ENCODE results near the gene SLC39A11.
"Not testable (repeated sequence)": the region's sequence is repeated elsewhere in the genome, so short reads cannot be mapped to it uniquely, and the experiment has no call there.

SLC39A11 gene

DNA sequence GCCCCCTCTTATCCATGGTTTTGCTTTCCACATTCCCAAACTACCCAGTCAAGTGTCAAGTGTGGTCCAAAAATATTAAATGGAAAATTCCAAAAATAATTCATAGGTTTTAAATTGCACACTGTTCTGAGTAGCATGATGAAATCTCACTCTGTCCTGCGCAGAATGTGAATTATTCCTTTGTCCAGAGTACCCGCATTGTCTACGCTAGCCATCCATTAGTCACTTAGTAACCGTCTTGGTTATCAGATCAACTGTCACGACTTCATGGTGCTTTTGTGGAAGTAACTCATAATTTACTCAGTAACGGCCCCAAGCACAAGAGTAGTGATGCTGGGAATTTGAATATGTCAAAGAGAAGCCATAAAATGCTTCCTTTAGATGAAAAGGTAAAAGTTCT, 94.9 kb downstream of the SLC39A11 start:
- TF ChIP-seq, protein P1, sequence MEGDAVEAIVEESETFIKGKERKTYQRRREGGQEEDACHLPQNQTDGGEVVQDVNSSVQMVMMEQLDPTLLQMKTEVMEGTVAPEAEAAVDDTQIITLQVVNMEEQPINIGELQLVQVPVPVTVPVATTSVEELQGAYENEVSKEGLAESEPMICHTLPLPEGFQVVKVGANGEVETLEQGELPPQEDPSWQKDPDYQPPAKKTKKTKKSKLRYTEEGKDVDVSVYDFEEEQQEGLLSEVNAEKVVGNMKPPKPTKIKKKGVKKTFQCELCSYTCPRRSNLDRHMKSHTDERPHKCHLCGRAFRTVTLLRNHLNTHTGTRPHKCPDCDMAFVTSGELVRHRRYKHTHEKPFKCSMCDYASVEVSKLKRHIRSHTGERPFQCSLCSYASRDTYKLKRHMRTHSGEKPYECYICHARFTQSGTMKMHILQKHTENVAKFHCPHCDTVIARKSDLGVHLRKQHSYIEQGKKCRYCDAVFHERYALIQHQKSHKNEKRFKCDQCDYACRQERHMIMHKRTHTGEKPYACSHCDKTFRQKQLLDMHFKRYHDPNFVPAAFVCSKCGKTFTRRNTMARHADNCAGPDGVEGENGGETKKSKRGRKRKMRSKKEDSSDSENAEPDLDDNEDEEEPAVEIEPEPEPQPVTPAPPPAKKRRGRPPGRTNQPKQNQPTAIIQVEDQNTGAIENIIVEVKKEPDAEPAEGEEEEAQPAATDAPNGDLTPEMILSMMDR (IDR thresholded peaks at IDR 0.05; ENCODE audit: low read depth, low read length), result no peak
- no peak overlapping the region for H3K4me3 ChIP-seq (ENCODE audit: low read depth, low read length)
- in situ Hi-C loops (cut with HindIII; ENCODE audit: low sequenced_read_pairs), result no loop called here
- DNase-seq (ENCODE audit: low read depth, low spot score), result no peak

DNA sequence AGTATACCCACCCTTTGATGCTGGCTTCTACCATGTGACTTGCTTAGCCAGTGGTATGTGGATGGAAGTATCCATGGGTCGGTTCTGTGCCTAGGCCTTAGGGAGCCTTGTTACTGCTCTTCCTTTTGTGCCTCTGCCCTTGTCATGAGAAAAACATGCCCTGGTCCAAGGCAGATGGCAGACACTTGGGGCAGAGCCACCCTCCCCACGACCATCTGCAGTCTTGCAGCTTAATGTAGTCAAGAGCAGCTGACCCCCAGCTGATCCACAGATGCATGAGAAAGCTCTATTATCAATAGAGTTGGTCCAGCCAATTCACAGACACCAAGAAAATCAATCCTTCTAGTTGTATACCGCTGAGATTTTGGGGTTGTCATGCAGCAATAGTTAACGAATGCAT, 95.7 kb downstream of the SLC39A11 start:
- no peak overlapping the region for H3K4me3 ChIP-seq (ENCODE audit: low read depth, low read length)
- no peak for DNase-seq (ENCODE audit: low read depth, low spot score)
- TF ChIP-seq, protein P1 (IDR thresholded peaks at IDR 0.05; ENCODE audit: low read depth, low read length), result no peak
- in situ Hi-C loops (cut with HindIII; ENCODE audit: low sequenced_read_pairs), result no loop called here

DNA sequence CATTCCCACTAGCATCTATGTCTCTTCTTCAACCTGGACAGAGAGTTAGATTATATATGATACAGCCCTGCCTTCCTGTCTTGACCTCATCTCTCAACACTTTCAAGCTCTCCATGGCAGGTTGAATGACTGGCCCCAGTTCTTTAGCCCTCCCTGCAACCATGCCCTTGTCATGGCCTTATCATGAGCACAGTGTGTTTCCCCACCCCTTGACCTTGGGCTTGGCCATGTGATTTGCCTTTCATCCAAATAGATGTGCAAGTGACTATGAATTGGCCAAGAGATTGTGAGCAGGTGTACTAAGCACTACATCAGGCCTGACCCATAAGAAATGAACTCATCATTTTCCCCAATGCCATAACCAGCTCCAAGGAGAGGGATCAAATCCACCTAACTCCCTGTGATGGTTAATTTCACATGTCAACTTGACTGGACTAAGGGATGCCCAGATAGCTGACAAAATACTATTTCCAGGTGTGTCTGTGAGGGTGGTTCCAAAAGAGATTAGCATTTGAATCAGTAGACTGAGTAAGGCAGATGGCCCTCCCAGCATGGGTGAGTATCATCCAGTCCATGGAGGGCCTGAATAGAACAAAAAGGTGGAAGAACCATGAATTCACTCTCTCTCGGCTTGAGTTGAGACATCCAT, 97.4 kb downstream of the SLC39A11 start:
- TF ChIP-seq, protein P1 (IDR thresholded peaks at IDR 0.05; ENCODE audit: low read depth, low read length), result no peak
- no peak for DNase-seq (ENCODE audit: low read depth, low spot score)
- in situ Hi-C loops (cut with HindIII; ENCODE audit: low sequenced_read_pairs), result no loop called here
- H3K4me3 ChIP-seq (ENCODE audit: low read depth, low read length), result no peak overlapping the region

DNA sequence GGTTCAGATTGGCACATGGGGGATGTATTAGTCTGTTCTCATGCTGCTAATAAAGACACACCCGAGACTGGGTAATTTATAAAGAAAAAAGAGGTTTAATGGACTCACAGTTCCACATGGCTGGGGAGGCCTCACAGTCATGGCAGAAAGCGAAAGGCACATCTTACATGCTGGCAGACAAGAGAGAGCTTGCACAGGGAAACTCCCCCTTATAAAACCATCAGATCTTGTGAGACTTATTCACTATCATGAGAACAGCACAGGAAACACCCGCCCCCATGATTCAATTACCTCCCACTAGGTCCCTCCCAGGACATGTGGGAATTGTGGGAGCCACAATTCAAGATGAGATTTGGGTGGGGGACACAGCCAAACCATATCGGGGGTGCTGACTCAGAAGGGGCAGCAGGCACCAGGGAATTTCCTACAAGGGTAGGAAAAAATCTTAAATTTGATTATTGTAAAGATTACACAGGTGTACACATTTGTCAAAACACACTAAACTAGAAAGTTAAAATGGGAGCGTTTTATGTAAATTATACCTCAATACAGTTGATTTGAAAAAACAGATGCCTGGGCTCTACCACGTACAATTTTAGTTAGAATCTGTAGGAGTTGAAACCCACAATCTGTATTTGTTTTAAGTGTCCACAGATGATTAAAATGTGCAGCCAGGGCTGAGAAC, 99.6 kb downstream of the SLC39A11 start:
- DNase-seq (ENCODE audit: low read depth, low spot score); H3K4me3 ChIP-seq (ENCODE audit: low read depth, low read length); in situ Hi-C loops (cut with HindIII; ENCODE audit: low sequenced_read_pairs): not testable (repeated sequence)

DNA sequence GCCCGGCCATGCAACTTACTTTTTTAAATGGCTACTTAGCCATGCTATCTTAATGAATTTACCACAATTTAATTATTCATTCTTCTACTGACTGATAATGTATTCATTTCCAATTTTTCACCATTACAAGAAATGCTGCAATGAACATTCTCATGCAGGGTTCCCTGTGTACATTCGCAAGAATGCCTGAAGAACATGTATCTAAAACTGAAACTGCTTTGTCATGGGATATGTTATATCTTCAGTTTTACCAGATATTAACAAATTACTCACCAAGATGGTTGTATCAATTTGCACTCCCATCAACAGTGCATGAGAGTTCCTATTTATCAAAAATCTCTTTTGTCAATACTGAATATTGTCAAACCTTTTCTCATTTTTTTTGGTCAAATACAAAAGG, 100.8 kb downstream of the SLC39A11 start:
- no peak overlapping the region for H3K4me3 ChIP-seq (ENCODE audit: low read depth, low read length)
- DNase-seq (ENCODE audit: low read depth, low spot score), result no peak
- TF ChIP-seq, protein P1 (IDR thresholded peaks at IDR 0.05; ENCODE audit: low read depth, low read length), result no peak
- in situ Hi-C loops (cut with HindIII; ENCODE audit: low sequenced_read_pairs), result no loop called here

DNA sequence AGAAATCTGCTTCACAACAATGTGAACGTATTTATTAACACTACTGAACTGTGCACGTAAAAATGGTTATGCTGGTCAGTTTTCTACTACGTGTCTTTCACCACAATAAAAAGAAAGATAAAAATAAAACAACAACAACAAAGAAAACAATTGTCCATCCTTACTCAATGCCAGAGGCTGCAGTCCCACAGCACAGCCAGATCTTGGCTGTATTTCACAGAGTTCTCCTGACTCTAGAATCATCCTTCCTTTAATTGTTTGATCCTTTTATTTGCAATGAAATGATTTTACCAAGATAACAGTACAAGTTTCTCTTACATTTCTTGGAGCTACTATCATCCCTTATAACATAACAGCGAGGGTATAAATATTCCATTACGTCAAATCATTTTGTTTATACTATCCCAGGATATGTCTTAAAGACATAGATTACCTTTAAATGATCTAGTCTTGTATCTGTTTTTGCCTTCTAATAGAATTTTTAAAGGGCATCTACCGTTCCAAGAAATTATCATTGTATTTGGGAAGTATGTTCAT, 103.3 kb downstream of the SLC39A11 start:
- TF ChIP-seq, protein P1 (IDR thresholded peaks at IDR 0.05; ENCODE audit: low read depth, low read length), result no peak
- in situ Hi-C loops (cut with HindIII; ENCODE audit: low sequenced_read_pairs), result no loop called here
- H3K4me3 ChIP-seq (ENCODE audit: low read depth, low read length), result no peak overlapping the region
- DNase-seq (ENCODE audit: low read depth, low spot score), result no peak

DNA sequence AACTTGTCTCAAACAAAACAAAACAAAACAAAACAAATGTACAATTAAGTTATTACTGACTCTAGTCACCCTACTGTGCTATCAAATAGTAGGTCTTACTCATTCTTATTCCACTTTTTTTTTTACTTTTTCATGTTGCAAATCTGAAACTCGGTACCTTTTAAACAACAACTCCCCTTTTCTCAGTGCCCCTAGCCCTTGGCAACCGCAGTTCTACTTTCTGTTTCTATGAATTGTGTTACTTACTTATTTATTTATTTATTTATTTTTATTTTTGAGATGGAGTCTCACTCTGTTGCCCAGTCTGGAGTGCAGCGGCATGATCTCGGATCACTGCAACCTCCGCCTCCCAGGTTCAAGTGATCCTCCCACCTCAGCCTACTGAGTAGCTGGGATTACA, 104.0 kb downstream of the SLC39A11 start:
- in situ Hi-C loops (cut with HindIII; ENCODE audit: low sequenced_read_pairs), result no loop called here
- TF ChIP-seq, protein P1 (IDR thresholded peaks at IDR 0.05; ENCODE audit: low read depth, low read length), result no peak
- H3K4me3 ChIP-seq (ENCODE audit: low read depth, low read length), result no peak overlapping the region
- no peak for DNase-seq (ENCODE audit: low read depth, low spot score)

All from astrocyte of the spinal cord (primary cell).